GM19238 (cell line): ENCODE results near the gene NPR2.

ENCODE experiments used
- DNase-seq: peaks from one replicate; pipeline ENCODE4 v3.0.0; 2011; ENCODE audit warnings: low spot score; ENCODE audit not compliant: insufficient read length

The NPR2 gene

GRCh38 chr9:35856206-35856605, 64.8 kb downstream of the NPR2 start:
- DNase-seq = no peak

GRCh38 chr9:35856882-35857281, 65.5 kb downstream of the NPR2 start:
- no peak for DNase-seq

GRCh38 chr9:35858458-35858857, 67.1 kb downstream of the NPR2 start:
- no peak for DNase-seq
